Testis (tissue), 3 donors: Measurements from ENCODE around the gene HLA-DMB. TPM values are rescaled to one million over a fixed set of nuclear protein-coding genes. Genes with fewer than 3 reads are reported as not detected.
A peak's percentile ranks its signal among the peaks of the same experiment; 100 is the strongest.

Experiments
- DNase-seq: peaks from one replicate; pipeline ENCODE4 v3.0.0-alpha.2; 2019
- H3K27ac ChIP-seq, 2 donors: fragments of 200-600 bp; sonication (generic); one replicate each; pipeline ENCODE4 v1.5.1; 2019
- H3K27me3 ChIP-seq: fragments of 200-600 bp; sonication (generic); one replicate; pipeline ENCODE4 v1.5.1; 2019
- H3K36me3 ChIP-seq: fragments of 200-600 bp; sonication (generic); one replicate; pipeline ENCODE4 v1.5.1; 2017; ENCODE audit warnings: low read depth; ENCODE audit errors: missing control alignments
- H3K4me1 ChIP-seq: fragments of 200-600 bp; sonication (generic); one replicate; pipeline ENCODE4 v1.5.1; 2019
- H3K4me3 ChIP-seq, 2 donors: fragments of 200-600 bp; sonication (generic); one replicate each; pipeline ENCODE4 v1.5.1; 2017 to 2019
- H3K9me3 ChIP-seq: fragments of 200-600 bp; sonication (generic); one replicate; pipeline ENCODE4 v1.5.1; 2017
- POLR2A ChIP-seq: fragments of 450-650 bp; IDR thresholded peaks from one replicate; pipeline ENCODE4 v1.6.1; 2017; ENCODE audit warnings: antibody characterized with exemption, mild to moderate bottlenecking, moderate library complexity
- WGBS, 2 donors: methylation state at CpG; one replicate each; pipeline ENCODE4 v1.1.5; 2018; 5-methylcytosine and 5-hydroxymethylcytosine counted together
- intact Hi-C: fragments of 100-400 bp; cut with DNase I; formaldehyde crosslinking; loops from one replicate; pipeline ENCODE4 v1.15.1; 2023; ENCODE audit warnings: low total_unique reads
- polyA plus RNA-seq: library from polyadenylated mRNA; stranded (reverse); fragments of 350-450 nt; fragmentation: Illumina TruSeq; extraction: RNeasy Lipid Tissue Mini Kit (QIAGEN cat#74804); gene quantifications from one replicate; pipeline ENCODE4 v1.2.3, GENCODE V29; 2014; ENCODE audit warnings: low read depth, low replicate concordance; ENCODE audit not compliant: insufficient read depth
- total RNA-seq, 2 donors: library from RNA; depleted of rRNA; stranded (reverse); fragments of >200 nt; gene quantifications; one replicate each; pipeline ENCODE4 v1.2.3, GENCODE V29; 2016
- TF ChIP-seq, protein P1 (sequence below), 3 experiments: fragments of 450-650 bp in 2 of 3; fragments of 200-600 bp in 1 of 3; sonication (generic) in 1 of 3; IDR thresholded peaks; one replicate each; pipeline ENCODE4 v1.5.1; 2016 to 2019; ENCODE audit warnings: antibody characterized with exemption in 3 of 3, mild to moderate bottlenecking in 2 of 3, moderate library complexity in 1 of 3

Gene HLA-DMB
- total and polyA plus RNA-seq, 3 donors from 2014 or later, result 4.9 to 46.1 (median 6.0) TPM

DNA sequence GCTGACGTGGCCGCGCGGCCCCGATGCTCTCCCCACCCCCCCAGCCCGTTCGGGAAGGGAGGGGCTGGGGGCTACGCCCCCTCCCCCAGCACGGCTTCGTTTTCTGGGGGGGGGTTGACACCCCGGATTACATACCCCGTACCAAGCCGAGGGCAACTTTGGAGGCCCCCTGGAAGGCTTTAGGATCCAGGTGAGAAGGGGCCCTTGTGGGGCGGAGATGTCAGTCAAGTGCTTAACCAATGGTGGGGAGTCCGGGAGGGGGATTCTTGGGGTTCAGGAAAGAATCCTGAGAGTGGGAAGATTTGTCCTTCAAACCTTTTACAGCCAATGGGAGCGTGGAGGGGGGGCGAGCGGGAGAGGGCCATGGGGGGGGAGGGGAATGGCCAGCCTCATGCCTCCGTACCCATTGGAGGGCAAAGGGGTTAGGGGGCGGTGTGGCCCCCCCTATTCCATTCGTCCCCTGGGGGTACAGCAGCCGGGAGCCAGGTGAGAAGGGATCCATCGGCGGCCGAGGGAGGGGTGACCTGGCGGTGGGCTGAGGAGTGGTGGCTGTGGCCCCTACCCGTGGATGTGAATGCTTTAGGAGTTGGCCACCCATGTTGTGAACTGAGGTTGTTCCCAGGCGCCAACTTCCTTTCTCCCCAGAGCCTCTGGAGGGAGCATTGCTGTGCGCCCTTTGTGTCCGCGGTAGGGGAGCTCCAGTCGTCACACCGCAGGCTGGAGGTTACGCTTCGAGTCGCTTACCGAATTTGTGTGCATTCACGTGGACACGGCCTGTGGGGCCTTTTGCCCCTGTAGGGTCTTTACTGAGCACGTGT, 28.2 kb upstream of the HLA-DMB start:
- Histone ChIP-seq H3K27ac (peak overlapping the region; percentile 99), H3K27me3 (no peaks in the 10 kb centered on the region), H3K9me3 (no peaks in the 10 kb centered on the region), H3K36me3 (no peaks in the 10 kb centered on the region), H3K4me1 (peaks cover 20% of the 10 kb centered on the region), H3K4me3 (peak overlapping the region; percentile 82 to 88)
- DNase-seq, result peak; percentile 73
- WGBS, 2 donors, result 0% methylated on average over 10 to 40 of the region's 40 CpGs
- TF ChIP-seq, protein P1, sequence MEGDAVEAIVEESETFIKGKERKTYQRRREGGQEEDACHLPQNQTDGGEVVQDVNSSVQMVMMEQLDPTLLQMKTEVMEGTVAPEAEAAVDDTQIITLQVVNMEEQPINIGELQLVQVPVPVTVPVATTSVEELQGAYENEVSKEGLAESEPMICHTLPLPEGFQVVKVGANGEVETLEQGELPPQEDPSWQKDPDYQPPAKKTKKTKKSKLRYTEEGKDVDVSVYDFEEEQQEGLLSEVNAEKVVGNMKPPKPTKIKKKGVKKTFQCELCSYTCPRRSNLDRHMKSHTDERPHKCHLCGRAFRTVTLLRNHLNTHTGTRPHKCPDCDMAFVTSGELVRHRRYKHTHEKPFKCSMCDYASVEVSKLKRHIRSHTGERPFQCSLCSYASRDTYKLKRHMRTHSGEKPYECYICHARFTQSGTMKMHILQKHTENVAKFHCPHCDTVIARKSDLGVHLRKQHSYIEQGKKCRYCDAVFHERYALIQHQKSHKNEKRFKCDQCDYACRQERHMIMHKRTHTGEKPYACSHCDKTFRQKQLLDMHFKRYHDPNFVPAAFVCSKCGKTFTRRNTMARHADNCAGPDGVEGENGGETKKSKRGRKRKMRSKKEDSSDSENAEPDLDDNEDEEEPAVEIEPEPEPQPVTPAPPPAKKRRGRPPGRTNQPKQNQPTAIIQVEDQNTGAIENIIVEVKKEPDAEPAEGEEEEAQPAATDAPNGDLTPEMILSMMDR (IDR thresholded peaks at IDR 0.05), result no peak
- TF ChIP-seq POLR2A, result no peak
- intact Hi-C loops, result no loop called here

DNA sequence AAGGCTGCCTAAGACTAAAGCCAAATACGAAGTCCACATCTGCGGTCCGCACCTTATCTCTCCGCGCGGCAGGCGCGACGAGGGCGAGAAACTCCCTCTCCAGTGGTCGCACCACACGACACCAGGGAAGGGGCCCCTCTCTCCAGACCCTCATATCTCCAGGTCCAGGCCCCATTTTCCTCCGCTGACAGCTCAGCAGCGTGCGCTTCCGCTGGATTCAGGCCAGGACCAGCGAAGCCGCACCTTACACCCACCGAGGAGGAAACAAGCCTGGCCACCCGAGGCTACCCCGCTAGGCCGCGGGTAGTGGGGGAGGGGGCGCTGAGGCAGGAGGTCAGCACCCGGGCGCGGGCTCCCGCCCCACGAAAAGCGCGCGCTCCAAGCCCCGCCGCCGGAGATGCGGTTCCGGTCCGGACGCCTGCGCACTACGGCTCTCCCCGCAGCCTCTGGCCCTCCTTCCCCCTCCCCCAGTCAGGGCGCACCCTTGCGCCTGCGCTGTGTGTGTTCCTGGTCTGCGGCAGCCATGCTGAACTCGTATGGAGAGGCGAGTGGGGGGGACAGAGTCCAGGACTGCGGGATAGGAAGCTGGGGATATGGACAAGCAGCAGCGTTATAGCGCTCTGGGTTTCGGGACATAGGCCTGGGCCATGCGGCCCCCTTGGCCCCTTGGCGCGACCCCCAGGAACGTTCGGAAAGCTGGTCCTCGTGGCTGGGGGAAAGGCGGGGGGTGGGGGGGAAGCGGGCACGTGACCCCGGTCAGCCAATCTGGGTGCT, 27.5 kb upstream of the HLA-DMB start, which contains the start of gene BRD2:
Gene BRD2, plus strand, starts transcription at position 502 of the 774 bp plus-strand sequence. CDS start 4,305 bp downstream, outside the sequence.
- intact Hi-C loops, result no loop called here

GRCh38 chr6:32967151-32968091, 26.6 kb upstream of the HLA-DMB start:
- peaks cover 26% of the 10 kb centered on the region for H3K4me1 ChIP-seq
- intact Hi-C loops, result no loop called here
- H3K9me3 ChIP-seq, result no peaks in the 10 kb centered on the region
- TF ChIP-seq, protein P1 (IDR thresholded peaks at IDR 0.05), result peak; percentile 30 to 49 (median 39)
- no peak for TF ChIP-seq POLR2A
- no peaks in the 10 kb centered on the region for H3K27me3 ChIP-seq
- peak overlapping the region; percentile 82 to 88 for H3K4me3 ChIP-seq
- H3K36me3 ChIP-seq, result no peaks in the 10 kb centered on the region
- no peak for DNase-seq
- peak overlapping the region; percentile 99 for H3K27ac ChIP-seq
- 3 to 4% methylated on average over 16 of the region's 16 CpGs for WGBS, 2 donors

More for the DNA sequence above, 27.5 kb upstream of the HLA-DMB start, which contains the start of gene BRD2:
- Histone ChIP-seq H3K27me3 (no peaks in the 10 kb centered on the region), H3K4me3 (peak within 1 kb of the TSS; percentile 82 to 88), H3K36me3 (no peaks in the 10 kb centered on the region), H3K27ac (peak within 1 kb of the TSS; percentile 99), H3K9me3 (no peaks in the 10 kb centered on the region), H3K4me1 (peaks cover 26% of the 10 kb centered on the region)
- 0% methylated on average over 13 to 61 of the region's 62 CpGs for WGBS, 2 donors
- DNase-seq, result peak; percentile 95
- peak; percentile 84 for TF ChIP-seq POLR2A
- TF ChIP-seq, protein P1 (IDR thresholded peaks at IDR 0.05), result peak in 1 of 3 experiments; percentile 27

DNA sequence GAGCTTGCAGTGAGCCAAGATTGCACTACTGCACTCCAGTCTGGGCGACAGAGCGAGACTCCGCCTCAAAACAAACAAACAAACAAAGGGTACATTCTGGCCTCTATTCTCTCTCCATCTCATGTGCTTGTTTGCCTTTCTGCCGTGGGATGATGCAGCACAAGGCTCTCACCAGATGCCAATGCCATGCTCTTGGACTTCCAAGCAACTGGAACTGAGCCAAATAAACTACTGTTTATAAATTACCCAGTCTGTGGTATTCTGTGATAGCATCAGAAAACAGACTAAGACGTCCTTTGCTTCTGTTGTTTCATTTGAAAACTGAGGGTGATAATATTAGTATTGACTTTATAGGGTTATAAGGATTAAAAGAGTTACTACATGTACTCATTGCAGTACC, 23.9 kb upstream of the HLA-DMB start:
- H3K27me3 ChIP-seq, result no peaks in the 10 kb centered on the region
- no peaks in the 10 kb centered on the region for H3K36me3 ChIP-seq
- peak overlapping the region in 1 of 2 donors; percentile 4 for H3K27ac ChIP-seq
- WGBS, 2 donors, result 67 to 86% methylated on average over 5 of the region's 5 CpGs
- TF ChIP-seq, protein P1 (IDR thresholded peaks at IDR 0.05), result no peak
- TF ChIP-seq POLR2A, result no peak
- no peak overlapping the region for H3K4me3 ChIP-seq
- no peak for DNase-seq
- peaks cover 26% of the 10 kb centered on the region for H3K4me1 ChIP-seq
- no peaks in the 10 kb centered on the region for H3K9me3 ChIP-seq
- intact Hi-C loops, result no loop called here
